GM19193 (cell line): Measurements from ENCODE around the gene LIPH.

Experiments used
- POLR2A ChIP-seq: IDR thresholded peaks from 4 replicates; pipeline ENCODE4 v1.6.1; 2011; ENCODE audit not compliant: insufficient read depth, insufficient read length; ENCODE audit errors: extremely low read depth

The LIPH gene

DNA sequence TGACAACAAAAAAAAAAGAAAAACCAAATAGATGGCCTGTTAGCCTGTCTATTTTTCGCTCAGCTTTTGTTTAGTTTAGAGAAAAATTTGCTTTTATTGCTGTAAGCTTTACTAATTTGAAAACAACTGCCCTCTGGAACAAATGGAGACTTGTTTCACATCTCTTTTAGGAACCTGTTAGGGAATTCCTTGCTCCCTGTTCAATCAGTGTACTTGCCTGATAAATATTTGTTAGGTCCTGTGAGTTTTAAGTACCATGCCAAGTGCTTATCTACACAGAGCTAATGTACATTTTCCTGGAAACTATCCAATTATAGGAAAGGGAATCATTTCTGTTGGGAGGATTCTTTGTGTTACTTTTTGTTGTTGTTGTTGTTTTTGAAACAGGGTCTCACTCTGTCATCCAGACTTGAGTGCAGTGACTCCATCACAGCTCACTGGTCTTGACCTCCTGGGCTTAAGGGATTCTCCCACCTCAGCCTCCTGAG is 3.5 kb upstream of the LIPH start:
- no peak for TF ChIP-seq POLR2A

GRCh38 chr3:185555101-185555501 is 2.7 kb upstream of the LIPH start:
- no peak for TF ChIP-seq POLR2A

DNA sequence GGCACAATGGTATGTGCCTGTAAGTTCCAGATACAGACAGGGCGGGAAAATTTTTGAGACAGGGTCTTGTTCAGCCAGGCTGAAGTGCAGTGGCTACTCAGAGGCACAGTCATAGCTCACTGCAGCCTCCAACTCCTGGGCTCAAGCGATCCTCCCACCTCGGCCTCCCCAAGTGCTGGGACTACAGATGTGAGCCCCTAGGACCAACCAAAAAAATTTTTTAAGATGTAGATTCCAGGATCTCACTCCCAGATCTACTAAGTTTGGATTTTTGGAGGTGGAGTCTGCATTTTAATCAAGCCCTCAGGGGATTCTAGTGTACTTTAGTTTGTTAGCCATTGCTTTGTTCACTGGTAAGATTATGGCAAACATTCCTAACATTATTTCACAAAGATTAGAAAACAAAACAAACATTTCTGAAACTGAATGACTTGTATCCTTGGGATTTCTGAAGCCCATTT is 2.7 kb downstream of the LIPH start:
- no peak for TF ChIP-seq POLR2A

GRCh38 chr3:185549122-185549521 is 3.3 kb downstream of the LIPH start:
- TF ChIP-seq POLR2A: no peak

DNA sequence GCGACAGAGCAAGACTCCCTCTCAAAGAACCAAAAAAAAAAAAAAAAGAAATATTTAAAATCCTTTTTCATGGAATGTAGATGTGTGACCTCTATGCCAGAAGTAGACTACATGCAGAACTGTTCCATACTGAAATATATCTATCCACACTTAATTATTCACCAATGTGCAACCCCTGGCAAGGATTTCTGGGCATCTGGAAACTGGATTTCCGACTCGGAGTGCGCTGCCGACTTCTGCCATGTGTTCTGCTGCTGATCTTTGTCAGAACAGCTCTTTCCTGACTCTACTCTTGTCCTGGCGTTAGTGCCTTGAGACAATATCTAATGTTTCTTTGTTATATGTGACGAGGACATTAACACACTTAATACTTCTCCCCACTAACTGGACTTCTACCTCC is 11.7 kb downstream of the LIPH start:
- no peak for TF ChIP-seq POLR2A

DNA sequence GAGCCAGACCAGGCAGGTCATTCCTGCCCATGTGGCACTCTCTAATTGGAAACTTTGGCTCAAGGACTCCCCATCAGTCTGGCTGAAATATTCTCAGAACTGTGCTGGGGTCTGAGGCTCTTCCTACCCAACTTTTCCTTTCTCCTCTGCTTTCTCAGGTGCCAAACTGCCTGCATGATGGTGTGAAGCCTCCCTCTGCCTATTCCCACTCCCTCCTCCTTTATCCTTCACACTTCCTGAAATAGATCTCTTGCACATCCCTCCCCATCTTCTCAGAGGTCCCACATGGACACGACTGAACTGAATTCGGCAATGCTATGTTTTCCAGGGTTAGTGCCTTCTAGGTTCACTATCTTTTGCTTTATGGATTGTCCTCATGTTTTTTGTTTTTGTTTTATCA is 12.5 kb downstream of the LIPH start:
- no peak for TF ChIP-seq POLR2A

GRCh38 chr3:185537369-185537970 is 14.9 kb downstream of the LIPH start:
- no peak for TF ChIP-seq POLR2A

DNA sequence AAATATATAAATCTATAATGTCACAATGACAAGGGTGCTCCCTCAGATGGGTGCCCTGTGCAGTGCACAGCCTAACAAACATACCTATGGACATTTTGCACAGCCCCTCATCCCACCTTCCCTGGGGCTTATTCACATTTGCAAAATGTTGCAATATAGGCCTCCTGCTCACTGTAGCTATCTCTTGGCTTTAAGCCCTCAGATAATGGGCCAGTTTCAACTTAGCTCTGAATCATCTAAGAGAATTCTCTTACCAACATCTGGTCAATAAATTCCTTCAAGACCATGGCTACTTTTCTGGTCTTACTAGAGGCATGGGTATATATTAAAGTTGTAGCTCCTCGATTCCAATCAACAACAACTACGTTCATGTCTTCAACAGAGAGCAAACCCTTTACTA is 17.9 kb downstream of the LIPH start:
- no peak for TF ChIP-seq POLR2A

GRCh38 chr3:185532901-185533300 is 19.5 kb downstream of the LIPH start:
- TF ChIP-seq POLR2A: no peak

DNA sequence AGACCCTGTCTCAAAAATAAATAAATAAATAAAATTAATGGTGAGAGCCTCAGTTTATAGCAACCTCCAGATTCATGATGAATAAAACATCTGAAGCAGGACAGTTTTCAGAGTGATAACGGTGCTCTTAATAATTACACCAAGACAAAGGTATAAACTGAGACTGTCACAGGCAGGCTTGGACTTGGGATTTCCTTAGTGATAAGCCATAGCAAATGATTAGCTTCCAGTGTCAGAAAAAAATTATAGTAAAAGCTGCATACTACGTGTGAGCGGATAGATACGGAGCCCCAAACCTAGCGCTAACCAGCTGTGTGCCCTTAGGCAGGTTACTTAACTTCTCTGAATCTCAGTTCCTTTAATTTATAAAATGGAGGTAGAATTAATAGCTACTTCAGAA is 21.5 kb downstream of the LIPH start:
- no peak for TF ChIP-seq POLR2A

- TF ChIP-seq POLR2A: no peak
Observed at GRCh38 chr3:185528532-185528931, 23.9 kb downstream of the LIPH start.

DNA sequence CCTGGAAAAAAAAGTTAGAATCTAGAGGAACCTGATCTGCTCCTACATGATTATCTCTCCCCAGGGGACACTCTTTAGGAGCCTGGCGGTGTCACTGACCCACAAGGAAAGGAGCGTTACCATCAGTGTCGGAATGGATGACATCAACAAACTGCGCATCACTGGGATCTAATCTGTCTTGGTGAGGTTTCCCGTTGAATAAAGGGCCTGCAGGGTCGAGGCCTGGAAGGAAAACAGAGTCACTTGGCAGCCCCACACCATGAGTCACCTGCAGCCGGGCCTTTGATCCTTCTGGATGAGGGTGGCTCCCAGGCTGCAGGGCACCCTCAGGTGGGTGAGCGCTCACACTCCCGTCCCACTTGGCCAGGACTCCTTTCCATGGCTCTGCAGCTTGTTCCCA is 25.0 kb downstream of the LIPH start:
- no peak for TF ChIP-seq POLR2A

DNA sequence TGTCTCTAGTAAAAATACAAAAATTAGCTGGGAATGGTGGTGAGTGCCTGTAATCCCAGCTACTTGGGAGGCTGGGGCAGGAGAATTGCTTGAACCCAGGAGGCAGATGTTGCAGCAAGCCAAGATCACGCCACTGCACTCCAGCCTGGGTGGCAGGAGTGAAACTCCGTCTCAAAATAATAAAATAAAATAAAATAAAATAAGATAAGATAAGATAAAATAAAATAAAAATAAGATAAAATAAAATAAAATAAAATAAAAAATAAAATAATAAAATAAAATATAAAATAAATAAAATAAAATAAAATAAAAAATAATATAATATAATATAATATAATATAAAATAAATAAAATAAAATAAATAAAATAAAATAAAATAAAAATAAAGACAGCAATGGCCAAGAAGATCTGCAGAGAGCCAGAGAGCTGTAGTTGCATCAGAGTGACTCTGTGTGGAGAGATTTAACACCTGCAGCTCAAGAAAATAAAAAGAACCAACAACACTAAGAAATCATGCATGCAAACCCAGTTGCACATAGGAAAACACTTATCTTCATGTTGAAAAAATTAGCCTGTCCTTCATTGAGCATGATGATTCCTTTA is 25.9 kb downstream of the LIPH start:
- no peak for TF ChIP-seq POLR2A

GRCh38 chr3:185521349-185522138 is 30.8 kb downstream of the LIPH start:
- no peak for TF ChIP-seq POLR2A

GRCh38 chr3:185519021-185519420 is 33.4 kb downstream of the LIPH start:
- TF ChIP-seq POLR2A: no peak
